HG03139 (cell line): ENCODE measurements around the gene PNMA6E.
"Not testable (repeated sequence)": the region's sequence is repeated elsewhere in the genome, so short reads cannot be mapped to it uniquely, and the experiment has no call there.

Source experiments
- ATAC-seq: cut with Tn5 transposase; IDR thresholded peaks from one replicate; pipeline ENCODE4 v1.9.1; 2021; ENCODE audit not compliant: unreplicated experiment

Gene PNMA6E

DNA sequence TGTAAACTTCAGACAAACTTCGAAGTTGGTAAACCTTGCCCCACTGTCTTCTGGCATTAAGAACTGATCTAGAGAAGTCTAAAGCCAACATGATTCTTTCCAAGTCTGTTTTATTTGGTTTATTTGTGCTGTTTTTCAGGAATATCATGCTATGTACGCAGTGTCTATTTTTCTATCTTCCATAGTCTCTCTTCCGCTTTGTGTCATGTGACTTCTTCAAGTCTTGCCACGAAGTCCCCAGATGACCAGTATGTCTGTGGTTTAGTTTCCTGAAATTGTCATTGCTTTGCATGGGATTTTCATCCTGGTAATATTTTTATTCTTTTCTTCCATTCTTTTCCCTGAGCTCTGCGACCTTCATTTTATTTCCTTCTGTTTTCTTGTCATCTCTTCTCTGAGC is 15.1 kb downstream of the PNMA6E start:
- no peak for ATAC-seq

DNA sequence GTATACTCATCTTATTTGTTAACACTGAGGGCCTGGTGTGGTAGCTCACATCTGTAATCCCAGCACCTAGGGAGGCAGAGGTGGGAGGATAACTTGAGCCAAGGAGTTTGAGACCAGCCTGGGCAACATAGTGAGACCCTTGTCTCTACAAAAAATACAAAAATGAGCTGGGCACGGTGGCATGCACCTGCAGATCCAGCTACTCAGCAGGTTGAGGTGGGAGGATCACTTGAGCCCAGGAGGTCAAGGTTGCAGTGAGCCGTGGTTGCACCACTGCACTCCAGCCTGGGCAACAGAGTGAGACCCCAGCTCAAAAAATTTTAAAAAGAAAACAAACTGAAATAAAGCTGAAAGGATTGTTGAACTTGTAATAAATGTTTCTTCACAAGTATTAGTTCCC is 16.2 kb downstream of the PNMA6E start:
- not testable (repeated sequence) for ATAC-seq

DNA sequence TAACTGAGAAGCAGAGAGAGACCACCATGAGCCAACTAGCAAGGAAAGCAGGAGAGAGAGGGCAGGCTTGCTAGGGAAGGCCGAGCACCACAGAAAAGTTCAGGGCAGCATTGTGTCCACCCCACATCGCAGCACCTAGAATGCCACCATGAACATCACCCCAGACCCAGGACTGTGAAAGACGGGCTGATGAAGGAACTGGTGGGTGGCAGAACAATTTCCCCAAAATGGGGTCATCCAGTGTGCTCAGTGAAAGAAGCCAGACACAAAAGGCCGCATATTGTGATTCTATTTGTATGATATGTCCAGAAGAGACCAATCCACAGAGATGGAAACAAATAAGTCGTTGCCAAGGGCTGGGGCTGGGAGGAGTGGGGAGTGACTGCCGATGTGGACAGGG is 16.8 kb downstream of the PNMA6E start:
- ATAC-seq = no peak

DNA sequence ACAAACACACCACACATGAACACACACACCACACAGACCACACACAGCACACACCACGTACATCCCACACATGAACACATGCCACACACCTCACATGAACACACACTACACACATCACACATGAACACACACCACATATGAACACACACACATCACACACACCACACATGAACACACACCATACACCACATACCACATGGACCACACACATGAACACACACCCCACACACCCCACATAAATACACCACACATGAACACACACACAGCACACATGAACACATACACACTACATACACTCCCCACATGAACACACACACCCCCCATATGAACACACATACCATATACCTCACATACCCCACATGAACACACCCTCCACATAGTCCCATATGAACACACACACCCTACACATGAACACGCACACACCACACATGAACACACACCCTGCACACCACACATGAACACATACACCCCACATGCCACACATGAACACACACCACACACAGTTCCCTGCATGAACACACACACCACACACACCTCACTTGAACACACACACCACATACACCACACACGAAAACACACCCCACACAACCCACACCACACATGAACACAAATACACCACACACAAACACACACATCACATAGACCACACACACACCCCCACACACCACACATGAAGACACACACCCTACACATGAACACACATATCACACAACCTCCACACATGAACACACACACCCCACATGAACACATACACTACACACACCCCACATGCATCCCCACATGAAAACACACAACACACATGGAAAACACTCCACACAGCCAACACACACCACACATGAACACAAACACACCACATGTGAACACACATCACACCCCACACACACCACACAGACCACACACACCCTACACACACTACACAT is 18.3 kb downstream of the PNMA6E start:
- ATAC-seq = no peak

DNA sequence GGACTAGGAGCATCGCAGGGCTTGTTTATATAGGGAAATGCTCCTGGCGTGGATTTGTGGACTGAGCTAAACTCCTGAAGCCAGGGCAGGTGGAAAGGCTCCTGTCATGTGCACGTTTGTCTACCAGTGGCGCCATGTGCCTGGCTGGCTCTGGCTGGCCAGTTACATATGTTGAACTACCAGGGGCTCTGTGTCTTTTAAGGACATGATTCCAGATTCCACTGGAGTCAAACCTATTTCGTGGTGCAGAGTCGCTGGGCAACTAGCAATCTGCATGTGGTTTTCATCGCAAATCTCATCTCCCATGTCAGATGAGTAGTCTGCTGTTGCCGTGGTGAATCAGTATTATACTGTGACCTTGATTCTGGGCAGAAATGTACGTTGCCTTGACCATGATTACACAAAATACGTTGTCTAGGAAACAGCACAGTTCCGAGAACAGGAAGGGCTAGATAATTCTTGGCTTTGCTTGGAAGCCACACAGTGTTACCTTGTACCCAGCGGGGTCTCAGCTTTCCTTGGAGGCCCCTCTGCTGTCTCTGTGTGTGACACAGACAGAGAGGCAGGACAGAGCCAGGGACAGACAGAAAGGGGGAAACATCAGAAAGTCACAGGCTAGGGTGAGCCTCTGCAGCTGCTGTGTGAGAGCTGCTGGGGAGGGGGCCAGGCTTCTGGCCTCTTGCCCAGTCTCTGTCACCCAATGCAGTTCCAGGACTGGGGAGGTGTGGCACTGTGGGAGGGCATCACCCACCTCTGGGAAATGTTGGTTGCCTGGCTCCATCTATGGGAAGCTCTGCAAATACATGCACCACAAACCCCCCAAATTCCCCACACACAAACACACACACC is 19.2 kb downstream of the PNMA6E start:
- ATAC-seq = no peak

DNA sequence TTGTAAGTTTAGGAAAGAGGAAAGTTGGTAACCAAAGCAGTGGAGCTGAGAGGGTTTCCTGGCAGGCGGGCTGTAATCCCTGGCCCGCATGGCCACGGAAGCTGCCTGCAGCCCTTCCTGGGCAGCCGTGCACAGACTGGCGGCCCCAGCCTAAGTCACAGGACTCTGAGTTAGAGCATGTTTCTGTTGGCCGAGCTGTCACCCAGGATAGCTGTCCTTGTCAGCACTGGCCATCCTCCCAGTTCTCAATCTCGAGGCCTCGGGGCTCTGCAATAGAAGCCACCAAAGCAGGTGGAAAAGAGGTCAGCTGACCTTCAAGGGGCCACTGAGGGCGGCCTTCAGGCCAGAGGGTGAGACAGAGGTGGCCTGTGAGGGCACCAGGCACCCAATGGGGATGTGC is 20.5 kb downstream of the PNMA6E start:
- ATAC-seq = no peak

DNA sequence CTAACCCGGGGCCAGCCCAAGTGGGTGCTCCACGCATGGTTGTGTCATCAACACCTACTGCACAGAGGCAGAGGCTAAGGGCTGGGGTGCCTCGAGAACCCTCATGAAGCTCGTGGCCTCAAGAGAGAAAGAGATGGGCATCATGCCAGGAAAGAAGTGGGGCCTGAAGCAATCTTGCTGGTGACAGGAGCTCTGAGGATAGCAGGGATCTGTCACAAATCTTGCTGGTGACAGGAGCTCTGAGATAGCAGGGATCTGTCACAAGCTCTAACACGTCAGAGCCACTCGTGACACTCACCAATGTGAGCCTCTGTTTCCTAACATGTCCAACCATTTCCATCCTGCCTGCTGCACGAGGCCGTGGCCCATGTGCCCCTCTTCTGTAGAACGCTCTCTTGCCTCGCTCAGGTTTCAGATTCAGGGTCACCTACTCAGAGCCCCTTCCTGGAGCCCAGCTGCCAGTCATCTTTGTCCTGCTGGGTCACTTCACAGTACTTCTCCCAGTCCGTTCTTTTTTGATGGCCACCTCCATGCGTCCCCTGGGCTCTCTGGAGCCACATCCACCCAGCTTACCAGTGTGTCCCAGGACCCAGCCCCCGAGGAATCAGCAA is 21.1 kb downstream of the PNMA6E start:
- ATAC-seq = no peak

DNA sequence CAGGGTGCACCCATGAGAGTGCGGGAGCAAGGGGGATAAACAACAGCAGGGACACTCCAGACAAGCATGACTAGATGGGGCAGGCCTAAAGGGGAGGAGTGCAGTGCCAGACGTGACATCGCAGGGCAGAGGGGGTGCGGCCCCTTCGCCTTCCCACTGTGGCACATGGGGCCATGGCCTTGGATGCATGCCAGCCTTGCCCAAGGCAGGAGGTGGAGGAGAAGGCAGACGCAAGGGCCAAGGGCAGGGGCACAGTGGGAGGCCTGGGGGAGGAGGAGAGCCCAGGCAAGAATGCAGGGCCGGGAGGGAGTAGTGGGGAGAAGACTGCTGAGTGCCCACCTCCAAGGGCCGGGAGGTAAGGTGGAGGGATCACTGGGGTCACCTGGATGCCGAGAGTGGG is 21.6 kb downstream of the PNMA6E start:
- ATAC-seq = no peak

DNA sequence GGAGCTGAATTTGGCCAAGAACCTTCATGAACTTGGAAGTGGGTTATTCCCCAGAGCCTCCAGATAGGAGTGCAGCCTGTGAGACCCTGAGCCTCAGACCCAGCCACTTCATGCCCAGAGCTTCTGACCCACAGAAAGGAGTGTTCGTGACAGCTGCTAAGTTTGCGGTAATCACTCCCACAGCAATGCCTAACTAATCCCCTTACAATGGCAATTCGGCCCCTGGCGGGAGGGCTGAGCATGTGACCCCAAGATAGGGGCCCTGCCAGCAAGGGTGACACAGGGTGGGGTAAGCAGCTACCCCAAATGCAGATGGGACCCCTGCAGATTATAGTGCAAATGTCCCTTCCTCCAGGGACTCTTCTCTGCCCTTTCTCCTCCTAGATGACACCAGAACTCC is 22.5 kb downstream of the PNMA6E start:
- no peak for ATAC-seq

DNA sequence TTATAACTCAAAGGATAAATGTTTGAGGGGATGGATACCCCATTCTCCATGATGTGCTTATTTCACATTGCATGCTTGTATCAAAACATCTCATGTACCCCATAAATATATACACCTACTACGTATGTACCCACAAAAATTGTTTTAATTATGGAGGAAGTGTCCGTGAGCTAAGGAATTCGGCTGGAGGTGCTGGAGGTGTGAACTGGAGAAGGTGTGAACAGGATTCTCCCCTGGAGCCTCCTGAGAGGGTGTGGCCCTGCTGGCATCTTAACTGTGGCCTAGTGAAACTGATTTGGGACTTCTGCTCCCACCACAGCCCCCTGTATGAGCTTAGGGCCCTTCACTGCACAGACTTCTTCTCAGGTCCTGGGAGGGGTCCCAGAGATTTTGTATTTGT is 23.4 kb downstream of the PNMA6E start:
- ATAC-seq = no peak

DNA sequence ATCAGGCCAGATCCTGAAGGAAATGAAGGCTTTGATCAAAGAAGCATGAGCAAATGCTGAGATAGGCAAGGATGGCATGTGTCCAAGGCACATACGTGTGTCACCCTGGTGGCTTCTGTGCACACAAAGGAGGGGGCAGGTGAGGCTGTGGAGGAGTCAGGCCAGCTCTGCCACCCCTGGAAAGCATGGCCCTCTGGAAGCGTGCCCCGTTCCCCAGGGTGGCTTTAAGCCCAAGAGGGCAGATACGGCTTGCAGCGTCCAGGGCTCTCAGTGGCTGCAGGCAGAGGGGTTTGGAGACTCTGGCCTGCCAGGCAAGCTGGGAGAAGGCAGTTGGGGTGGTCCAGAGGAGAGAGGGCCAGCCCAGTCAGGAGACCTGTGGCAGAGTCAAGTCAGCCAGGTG is 25.6 kb downstream of the PNMA6E start:
- ATAC-seq = no peak

DNA sequence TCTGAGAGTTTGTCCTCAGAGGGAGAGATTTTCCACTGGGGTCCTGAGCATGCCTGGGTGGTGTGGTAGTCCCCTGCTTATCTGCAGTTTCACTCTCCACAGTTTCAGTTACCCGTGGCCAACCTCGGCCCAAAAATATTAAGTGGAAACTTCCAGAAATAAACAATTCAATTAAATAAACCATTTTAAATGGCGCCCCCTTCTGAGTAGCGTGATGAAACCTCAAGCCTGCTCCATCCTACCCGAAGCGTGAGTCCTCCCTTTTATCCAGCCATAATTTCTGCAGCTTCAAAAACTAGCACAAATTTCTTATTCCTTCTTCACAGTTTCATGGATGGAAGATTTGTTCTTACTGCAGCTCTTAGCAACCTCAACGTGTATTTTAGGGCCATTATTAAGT is 26.7 kb downstream of the PNMA6E start:
- ATAC-seq = no peak

DNA sequence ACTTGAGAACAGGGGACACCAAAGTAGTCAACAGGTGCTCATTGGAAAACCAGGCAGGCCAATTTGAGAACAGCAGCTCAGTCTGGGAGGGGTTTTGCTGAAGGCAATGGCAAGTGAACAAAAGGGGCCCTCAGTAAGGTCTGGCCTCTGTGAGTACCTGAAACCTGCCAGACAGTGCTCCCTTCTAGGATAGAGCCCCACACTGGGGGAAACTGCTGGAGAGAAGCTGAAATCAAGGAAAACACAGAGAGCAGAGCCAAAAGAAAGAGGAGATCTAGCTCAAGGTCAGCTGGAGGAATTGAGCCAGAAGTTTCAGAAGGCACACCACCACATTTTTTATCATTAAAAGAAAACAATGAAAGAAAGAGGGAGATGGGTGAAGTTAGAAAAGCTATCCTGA is 28.2 kb downstream of the PNMA6E start:
- ATAC-seq = no peak

DNA sequence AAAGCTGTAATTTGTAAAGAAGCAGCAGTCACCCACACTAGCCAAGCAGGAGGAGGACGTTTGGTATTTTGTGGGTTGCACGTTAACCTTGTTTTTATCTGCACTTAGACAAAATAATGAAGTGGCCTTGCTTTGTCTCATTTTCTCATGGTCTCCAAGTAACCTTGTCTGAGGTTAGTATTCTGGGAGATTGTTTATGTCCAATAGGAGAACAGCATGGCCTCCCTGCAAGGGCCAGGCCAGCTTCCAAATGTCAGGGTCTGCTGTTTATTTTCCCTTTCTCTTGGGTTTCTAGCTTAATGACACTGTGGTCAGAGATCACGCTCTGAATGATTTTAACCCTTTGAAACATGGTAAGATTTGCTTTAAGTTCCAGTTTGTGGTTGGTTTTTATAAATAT is 29.9 kb downstream of the PNMA6E start:
- no peak for ATAC-seq

DNA sequence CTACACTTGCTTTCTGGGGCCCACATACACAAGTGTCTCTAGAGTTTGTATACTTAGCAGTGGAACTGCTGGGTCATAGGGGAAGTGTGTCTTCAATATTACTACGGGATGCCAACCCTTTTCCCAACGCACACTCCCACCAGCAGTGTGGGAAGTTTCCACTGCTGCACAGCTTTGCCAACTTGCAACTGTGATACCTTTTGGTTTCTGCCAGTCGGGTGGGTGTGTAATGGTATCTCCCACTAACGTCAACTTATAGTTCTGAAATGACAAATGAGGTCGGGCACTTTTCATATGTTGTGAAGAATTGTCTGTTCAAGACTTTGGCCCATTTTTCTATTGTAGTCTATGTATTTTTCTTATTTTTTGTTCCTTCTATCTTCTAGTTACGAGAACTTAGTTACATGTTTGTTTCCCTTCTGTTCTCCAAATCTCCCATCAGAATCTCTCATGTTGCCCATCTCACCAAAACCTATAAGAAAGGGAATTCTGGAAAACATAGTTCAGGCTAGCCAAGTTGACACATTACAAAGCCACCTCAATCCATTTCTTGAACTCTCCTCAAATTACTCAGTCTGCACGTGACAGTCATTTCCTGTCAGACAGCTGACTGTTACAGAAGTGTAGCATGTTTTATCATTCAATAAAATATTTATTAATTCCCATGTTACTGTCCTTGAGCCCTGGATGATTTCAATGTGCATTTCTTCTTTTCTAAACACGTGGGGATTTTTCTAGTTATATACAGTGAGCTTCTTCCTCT is 30.7 kb downstream of the PNMA6E start:
- ATAC-seq = no peak

DNA sequence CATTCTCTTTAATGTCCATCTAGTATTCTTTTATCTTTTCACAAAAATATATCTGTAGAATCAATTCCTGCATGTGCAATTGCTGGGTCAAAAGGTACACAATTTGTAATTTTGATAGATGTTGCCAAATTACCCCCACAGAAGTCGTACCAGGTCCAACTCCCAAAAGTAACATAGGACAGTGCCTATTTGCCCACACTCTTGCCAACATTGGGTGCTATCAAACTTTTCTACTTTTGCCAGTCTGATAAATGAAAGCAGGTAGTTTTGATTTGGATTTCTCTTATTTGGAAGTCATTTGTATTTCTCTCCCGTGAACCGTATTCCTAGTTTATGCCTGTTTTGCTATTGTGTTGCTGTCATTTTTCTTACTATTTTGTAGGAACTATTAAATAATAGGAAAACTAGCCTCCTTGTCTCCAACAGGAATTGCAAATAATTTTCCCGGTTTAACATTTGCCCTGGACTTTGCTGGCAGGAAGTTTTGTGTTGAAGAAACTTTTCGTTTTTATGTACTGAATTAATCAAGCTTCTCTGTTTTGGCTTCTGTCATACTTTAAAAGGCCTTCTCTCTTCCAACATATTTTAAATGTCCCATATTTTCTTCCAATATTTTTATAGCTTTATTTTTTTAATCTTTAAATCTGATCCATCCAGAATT is 34.1 kb downstream of the PNMA6E start:
- no peak for ATAC-seq

DNA sequence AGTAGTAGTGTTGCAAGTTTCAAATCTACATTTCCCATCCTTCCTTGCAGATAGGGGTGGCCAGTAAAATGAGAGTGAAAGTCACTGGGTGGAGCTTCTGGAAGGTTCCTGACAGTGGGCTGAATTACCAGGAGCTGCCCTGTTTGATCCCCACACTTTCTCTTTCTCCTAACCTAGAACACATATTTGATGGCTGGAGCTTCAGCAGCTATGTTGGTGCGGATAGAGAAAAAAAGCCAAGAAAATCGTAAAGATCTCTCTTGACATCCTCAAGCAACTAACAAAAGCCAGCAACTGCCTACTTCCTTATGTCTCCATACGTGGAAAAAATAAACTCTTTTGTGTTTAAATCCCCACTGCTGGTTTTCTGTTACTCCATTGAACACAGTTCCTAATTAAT is 35.0 kb downstream of the PNMA6E start:
- no peak for ATAC-seq

DNA sequence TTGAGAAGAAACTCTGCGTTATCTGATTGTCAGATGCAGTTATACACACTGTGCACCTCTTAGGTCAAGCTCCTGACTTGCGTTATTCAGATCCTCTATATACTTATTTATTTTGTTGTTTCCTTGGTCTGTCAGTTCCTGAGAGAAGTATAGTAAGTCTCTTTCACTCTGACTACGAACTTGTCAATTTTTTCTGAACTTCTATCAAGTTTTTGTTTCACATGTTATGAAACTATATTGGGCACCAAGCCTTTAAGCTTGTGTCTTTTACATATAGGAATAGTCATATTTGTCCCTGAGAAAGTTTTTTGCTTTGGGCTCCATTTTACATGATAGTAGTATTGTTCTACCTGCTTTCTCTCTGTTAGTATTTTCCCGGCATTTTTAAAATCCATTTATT is 35.5 kb downstream of the PNMA6E start:
- ATAC-seq = no peak

DNA sequence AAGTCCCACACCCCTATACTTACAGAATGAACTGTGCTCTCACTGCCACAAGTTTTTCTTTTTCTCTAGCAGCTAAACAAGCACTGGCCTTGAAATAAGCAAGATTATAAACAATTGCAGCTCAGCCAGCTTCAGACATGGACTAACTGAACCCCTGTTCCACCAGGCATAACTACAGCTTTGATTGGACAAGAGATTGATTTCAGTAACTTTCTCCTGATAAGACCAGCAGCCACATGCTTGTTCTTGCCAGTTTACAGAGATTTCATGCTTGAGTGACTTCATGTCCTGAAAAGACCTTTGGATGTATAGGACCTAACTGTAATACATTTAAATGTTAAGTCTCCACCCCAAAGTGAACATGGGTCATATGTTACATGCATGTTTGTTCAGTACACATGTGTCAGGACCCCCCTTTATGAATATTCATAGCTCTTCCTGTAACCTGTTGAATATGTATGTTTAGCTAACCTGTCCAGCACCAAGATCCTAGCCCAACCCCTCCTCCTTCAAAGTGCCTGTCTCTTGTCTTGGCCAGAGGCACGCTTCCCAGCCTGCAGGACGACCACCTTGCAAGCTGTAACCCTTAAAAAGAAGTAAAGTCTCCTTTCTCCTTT is 39.3 kb downstream of the PNMA6E start:
- no peak for ATAC-seq

DNA sequence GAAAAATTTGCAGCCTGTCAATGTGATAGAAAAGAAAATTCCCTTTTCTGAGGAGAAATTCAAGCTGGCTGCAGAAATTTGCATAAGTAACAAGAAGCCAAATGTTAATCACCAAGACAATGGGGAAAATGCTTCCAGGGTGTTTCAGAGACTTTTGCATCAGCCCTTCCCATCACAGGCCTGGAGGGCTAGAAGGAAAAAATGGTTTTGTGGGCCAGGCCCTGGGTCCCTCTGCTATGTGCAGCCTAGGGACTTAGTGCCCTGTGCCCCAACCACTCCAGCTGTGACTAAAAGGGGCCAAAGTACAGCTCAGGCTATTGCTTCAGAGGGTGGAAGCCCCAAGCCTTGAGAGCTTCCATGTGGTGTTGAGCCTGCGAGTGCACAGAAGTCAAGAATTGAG is 43.3 kb downstream of the PNMA6E start:
- ATAC-seq = no peak
